Measurements from ENCODE around the gene ELOVL5.
A peak's percentile ranks its signal among the peaks of the same experiment; 100 is the strongest.
"Not testable (repeated sequence)": the region's sequence is repeated elsewhere in the genome, so short reads cannot be mapped to it uniquely, and the experiment has no call there.

The ELOVL5 gene

GRCh38 chr6:53348371-53349208 is at the start of gene ELOVL5:
TSS of gene ELOVL5 (minus strand) at chr6:53348950. CDS start at chr6:53295699, 53,251 bp downstream.
- H3K27ac Mint-ChIP-seq, result peak within 1 kb of the TSS; percentile 90
- H3K36me3 Mint-ChIP-seq, result peaks cover 20% of the 10 kb centered on the region
- ATAC-seq (peak; percentile 89), DNase-seq (ENCODE audit: low spot score in 2 of 2) (peak; percentile 92 to 98)
- H3K4me1 Mint-ChIP-seq, result peaks cover 36% of the 10 kb centered on the region
- no peaks in the 10 kb centered on the region for H3K9me3 Mint-ChIP-seq
- H3K4me3 Mint-ChIP-seq, result peak within 1 kb of the TSS; percentile 84

GRCh38 chr6:53397283-53397682 is 48.5 kb upstream of the ELOVL5 start:
- H3K4me1 Mint-ChIP-seq, result no peaks in the 10 kb centered on the region
- H3K9me3 Mint-ChIP-seq, result no peaks in the 10 kb centered on the region
- H3K4me3 Mint-ChIP-seq, result no peak overlapping the region
- H3K27ac Mint-ChIP-seq, result no peak overlapping the region
- DNase-seq (ENCODE audit: low spot score in 2 of 2) (no peak), ATAC-seq (no peak)
- no peaks in the 10 kb centered on the region for H3K36me3 Mint-ChIP-seq

GRCh38 chr6:53395986-53396385 is 47.2 kb upstream of the ELOVL5 start:
- ATAC-seq (no peak), DNase-seq (ENCODE audit: low spot score in 2 of 2) (no peak)
- H3K27ac Mint-ChIP-seq, result no peak overlapping the region
- no peaks in the 10 kb centered on the region for H3K9me3 Mint-ChIP-seq
- no peak overlapping the region for H3K4me3 Mint-ChIP-seq
- H3K4me1 Mint-ChIP-seq, result no peaks in the 10 kb centered on the region
- H3K36me3 Mint-ChIP-seq, result no peaks in the 10 kb centered on the region

- no peaks in the 10 kb centered on the region for H3K36me3 Mint-ChIP-seq
- no peaks in the 10 kb centered on the region for H3K9me3 Mint-ChIP-seq
- no peak for DNase-seq (ENCODE audit: low spot score in 2 of 2)
- H3K27ac Mint-ChIP-seq, result no peak overlapping the region
- H3K4me3 Mint-ChIP-seq, result no peak overlapping the region
- no peak for ATAC-seq
- no peaks in the 10 kb centered on the region for H3K4me1 Mint-ChIP-seq
These were observed 46.0 kb upstream of the ELOVL5 start for GRCh38 chr6:53394704-53395103.

GRCh38 chr6:53391170-53391569 is 42.4 kb upstream of the ELOVL5 start:
- Mint-ChIP-seq H3K36me3 (no peaks in the 10 kb centered on the region), H3K4me1 (no peaks in the 10 kb centered on the region), H3K9me3 (no peaks in the 10 kb centered on the region), H3K27ac (no peak overlapping the region), H3K4me3 (no peak overlapping the region)
- ATAC-seq (no peak), DNase-seq (ENCODE audit: low spot score in 2 of 2) (no peak)

GRCh38 chr6:53390010-53390409 is 41.3 kb upstream of the ELOVL5 start:
- H3K9me3 Mint-ChIP-seq, result no peaks in the 10 kb centered on the region
- H3K27ac Mint-ChIP-seq, result no peak overlapping the region
- no peak for DNase-seq (ENCODE audit: low spot score in 2 of 2)
- H3K36me3 Mint-ChIP-seq, result no peaks in the 10 kb centered on the region
- ATAC-seq, result no peak
- H3K4me3 Mint-ChIP-seq, result no peak overlapping the region
- H3K4me1 Mint-ChIP-seq, result no peaks in the 10 kb centered on the region

- H3K27ac Mint-ChIP-seq; H3K4me3 Mint-ChIP-seq; ATAC-seq; H3K4me1 Mint-ChIP-seq; H3K36me3 Mint-ChIP-seq; DNase-seq (ENCODE audit: low spot score in 2 of 2); H3K9me3 Mint-ChIP-seq: not testable (repeated sequence)
These were observed 39.9 kb upstream of the ELOVL5 start for GRCh38 chr6:53388615-53389014.

- Mint-ChIP-seq H3K4me1 (no peaks in the 10 kb centered on the region), H3K4me3 (no peak overlapping the region), H3K27ac (no peak overlapping the region), H3K36me3 (no peaks in the 10 kb centered on the region), H3K9me3 (no peaks in the 10 kb centered on the region)
- no peak for ATAC-seq
- no peak for DNase-seq (ENCODE audit: low spot score in 2 of 2)
These were observed 33.7 kb upstream of the ELOVL5 start for GRCh38 chr6:53382421-53382820.

GRCh38 chr6:53378208-53378607 is 29.5 kb upstream of the ELOVL5 start:
- no peak for DNase-seq (ENCODE audit: low spot score in 2 of 2)
- Mint-ChIP-seq H3K36me3 (no peaks in the 10 kb centered on the region), H3K27ac (no peak overlapping the region), H3K4me1 (no peaks in the 10 kb centered on the region), H3K4me3 (no peak overlapping the region), H3K9me3 (no peaks in the 10 kb centered on the region)
- no peak for ATAC-seq

- no peak overlapping the region for H3K27ac Mint-ChIP-seq
- no peak for ATAC-seq
- DNase-seq (ENCODE audit: low spot score in 2 of 2), result no peak
- no peaks in the 10 kb centered on the region for H3K9me3 Mint-ChIP-seq
- H3K36me3 Mint-ChIP-seq, result no peaks in the 10 kb centered on the region
- H3K4me1 Mint-ChIP-seq, result no peaks in the 10 kb centered on the region
- no peak overlapping the region for H3K4me3 Mint-ChIP-seq
These were observed 29.0 kb upstream of the ELOVL5 start for GRCh38 chr6:53377793-53378192.

- Mint-ChIP-seq H3K27ac (no peak overlapping the region), H3K4me1 (no peaks in the 10 kb centered on the region), H3K9me3 (no peaks in the 10 kb centered on the region), H3K4me3 (no peak overlapping the region), H3K36me3 (no peaks in the 10 kb centered on the region)
- ATAC-seq (no peak), DNase-seq (ENCODE audit: low spot score in 2 of 2) (no peak)
These were observed 28.5 kb upstream of the ELOVL5 start for GRCh38 chr6:53377289-53377688.

- Mint-ChIP-seq H3K9me3 (no peaks in the 10 kb centered on the region), H3K36me3 (no peaks in the 10 kb centered on the region), H3K4me3 (no peak overlapping the region), H3K4me1 (no peaks in the 10 kb centered on the region), H3K27ac (no peak overlapping the region)
- ATAC-seq (no peak), DNase-seq (ENCODE audit: low spot score in 2 of 2) (no peak)
These were observed 28.0 kb upstream of the ELOVL5 start for GRCh38 chr6:53376661-53377226.

- Mint-ChIP-seq H3K9me3 (no peaks in the 10 kb centered on the region), H3K27ac (no peak overlapping the region), H3K36me3 (no peaks in the 10 kb centered on the region), H3K4me1 (no peaks in the 10 kb centered on the region), H3K4me3 (no peak overlapping the region)
- ATAC-seq (no peak), DNase-seq (ENCODE audit: low spot score in 2 of 2) (no peak)
These were observed 27.1 kb upstream of the ELOVL5 start for GRCh38 chr6:53375847-53376246.

GRCh38 chr6:53373638-53374037 is 24.9 kb upstream of the ELOVL5 start:
- Mint-ChIP-seq H3K27ac (no peak overlapping the region), H3K4me1 (peaks cover 5% of the 10 kb centered on the region), H3K9me3 (no peaks in the 10 kb centered on the region), H3K4me3 (no peak overlapping the region), H3K36me3 (no peaks in the 10 kb centered on the region)
- no peak for DNase-seq (ENCODE audit: low spot score in 2 of 2)
- no peak for ATAC-seq

- Mint-ChIP-seq H3K4me1 (peaks cover 5% of the 10 kb centered on the region), H3K9me3 (no peaks in the 10 kb centered on the region), H3K36me3 (no peaks in the 10 kb centered on the region), H3K27ac (no peak overlapping the region), H3K4me3 (no peak overlapping the region)
- DNase-seq (ENCODE audit: low spot score in 2 of 2) (no peak), ATAC-seq (no peak)
These were observed 21.2 kb upstream of the ELOVL5 start for GRCh38 chr6:53369876-53370515.

- no peak for DNase-seq (ENCODE audit: low spot score in 2 of 2)
- Mint-ChIP-seq H3K4me3 (no peak overlapping the region), H3K36me3 (no peaks in the 10 kb centered on the region), H3K4me1 (peaks cover 5% of the 10 kb centered on the region), H3K9me3 (no peaks in the 10 kb centered on the region), H3K27ac (no peak overlapping the region)
- no peak for ATAC-seq
These were observed 20.3 kb upstream of the ELOVL5 start for GRCh38 chr6:53369051-53369450.

All from stimulated activated effector memory CD8-positive, alpha-beta T cell treated with anti-CD3 and anti-CD28 coated beads, Interleukin-12 subunit alpha, Interleukin-12 subunit beta, amount 100 ng/mL, for 72 hours (primary cell).